Measurements from ENCODE around the gene RTL1.

The RTL1 gene

DNA sequence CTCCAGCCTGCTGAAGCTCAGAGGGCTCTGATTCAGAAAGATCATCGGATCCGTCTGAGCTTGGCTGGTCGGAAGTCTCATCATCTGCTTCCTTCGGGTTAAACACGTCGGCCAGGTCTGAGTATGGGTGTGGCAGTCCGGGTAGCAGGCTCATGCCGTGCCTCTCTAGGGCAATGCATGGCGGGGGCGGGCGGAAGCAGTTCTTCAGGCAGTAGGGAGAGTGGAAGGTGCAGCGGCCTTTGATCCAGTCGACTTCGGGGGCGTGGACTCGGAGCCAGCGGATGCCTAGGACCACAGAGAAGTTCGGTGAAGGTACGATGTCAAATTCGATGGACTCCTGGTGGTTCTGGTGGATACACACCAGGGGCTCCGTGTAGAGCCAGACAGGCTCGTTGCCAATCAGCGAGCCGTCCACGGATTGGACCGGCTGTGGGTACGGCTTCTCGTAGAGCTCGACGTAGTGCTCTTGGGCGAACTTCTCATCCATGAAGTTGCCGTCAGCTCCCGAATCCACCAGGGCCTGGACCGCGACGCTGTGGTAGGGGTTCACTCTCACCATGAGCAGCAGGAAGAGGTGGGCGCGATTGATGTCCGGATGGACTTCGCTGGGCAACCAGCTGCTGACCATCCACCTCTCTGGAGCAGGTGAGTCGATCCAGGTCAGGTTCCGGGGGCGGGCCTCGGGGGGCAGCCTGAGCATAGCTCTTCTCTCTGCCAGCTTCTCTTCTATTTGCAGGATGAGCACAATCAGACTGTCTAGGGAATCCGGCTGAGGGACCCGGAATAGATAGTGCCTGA is 20.3 kb downstream of the RTL1 start:
- Histone ChIP-seq H3K27me3 (ENCODE audit: insufficient read depth, low read length) (no peaks in the 10 kb centered on the region), H3K36me3 (ENCODE audit: insufficient read depth, low read length) (no peaks in the 10 kb centered on the region), H3K4me3 (ENCODE audit: low read length) (no peak overlapping the region), H3K4me1 (ENCODE audit: insufficient read depth, low read length) (peaks cover 9% of the 10 kb centered on the region), H3K9me3 (ENCODE audit: low read length) (peaks cover 16% of the 10 kb centered on the region), H2AFZ (ENCODE audit: low read depth, low read length) (no peak overlapping the region)

DNA sequence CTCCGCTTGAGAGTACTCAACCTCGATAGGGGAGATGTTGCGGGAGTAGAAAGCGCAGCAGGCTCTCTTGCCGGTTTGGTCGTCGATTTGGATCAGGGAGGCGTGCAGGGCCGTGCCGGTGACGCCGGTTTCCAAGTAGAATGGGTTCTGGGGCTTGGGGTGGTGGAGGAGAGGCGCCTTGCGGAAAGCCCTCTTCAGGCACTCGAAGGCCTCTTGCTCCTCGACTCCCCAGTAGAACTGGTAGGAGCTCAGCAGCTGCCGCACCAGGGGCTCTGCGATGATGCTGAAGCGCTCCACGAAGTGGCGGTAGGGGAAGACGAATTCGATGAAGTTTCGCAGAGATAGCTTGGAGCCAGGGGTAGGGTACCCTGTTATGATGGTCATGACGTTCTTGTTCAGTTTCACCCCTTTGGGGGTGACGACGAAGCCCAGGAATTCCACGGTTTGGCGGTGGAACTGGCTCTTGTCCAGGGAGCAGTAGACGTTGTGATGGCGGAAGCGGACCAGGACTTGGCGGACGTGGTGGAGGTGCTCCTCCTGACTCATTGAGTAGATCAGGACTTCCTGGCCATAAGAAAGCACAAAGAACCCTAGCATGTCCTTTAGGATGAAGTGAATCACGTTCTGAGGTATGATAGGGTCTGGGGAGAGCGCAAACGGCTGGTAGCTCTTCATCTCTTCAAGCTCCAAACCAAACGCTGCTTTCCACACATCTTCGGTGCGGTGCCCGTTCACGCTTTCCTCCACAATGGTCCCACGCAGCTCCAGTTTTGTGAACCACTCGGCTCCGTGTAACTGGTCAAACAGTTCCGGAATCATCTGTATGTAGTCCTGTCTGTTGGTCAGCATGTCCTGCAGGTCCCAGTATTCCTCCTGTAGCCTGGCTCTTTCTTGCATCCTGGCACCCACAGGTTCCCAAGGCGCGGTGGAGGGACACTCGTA is 21.2 kb downstream of the RTL1 start:
- Histone ChIP-seq H3K4me1 (ENCODE audit: insufficient read depth, low read length) (peaks cover under 1% of the 10 kb centered on the region), H3K9me3 (ENCODE audit: low read length) (peaks cover 16% of the 10 kb centered on the region), H3K27me3 (ENCODE audit: insufficient read depth, low read length) (no peaks in the 10 kb centered on the region), H3K4me3 (ENCODE audit: low read length) (no peak overlapping the region), H2AFZ (ENCODE audit: low read depth, low read length) (no peak overlapping the region), H3K36me3 (ENCODE audit: insufficient read depth, low read length) (no peaks in the 10 kb centered on the region)

GRCh38 chr14:100881211-100882025 is 22.1 kb downstream of the RTL1 start:
- Histone ChIP-seq H3K4me3 (ENCODE audit: low read length) (no peak overlapping the region), H3K27me3 (ENCODE audit: insufficient read depth, low read length) (no peaks in the 10 kb centered on the region), H2AFZ (ENCODE audit: low read depth, low read length) (no peak overlapping the region), H3K4me1 (ENCODE audit: insufficient read depth, low read length) (no peaks in the 10 kb centered on the region), H3K9me3 (ENCODE audit: low read length) (peaks cover 16% of the 10 kb centered on the region), H3K36me3 (ENCODE audit: insufficient read depth, low read length) (no peaks in the 10 kb centered on the region)

- Histone ChIP-seq H3K4me3 (ENCODE audit: low read length) (no peak overlapping the region), H3K9me3 (ENCODE audit: low read length) (peaks cover 16% of the 10 kb centered on the region), H3K36me3 (ENCODE audit: insufficient read depth, low read length) (no peaks in the 10 kb centered on the region), H3K4me1 (ENCODE audit: insufficient read depth, low read length) (no peaks in the 10 kb centered on the region), H3K27me3 (ENCODE audit: insufficient read depth, low read length) (no peaks in the 10 kb centered on the region), H2AFZ (ENCODE audit: low read depth, low read length) (no peak overlapping the region)
These were observed 23.0 kb downstream of the RTL1 start for GRCh38 chr14:100880271-100881101.

DNA sequence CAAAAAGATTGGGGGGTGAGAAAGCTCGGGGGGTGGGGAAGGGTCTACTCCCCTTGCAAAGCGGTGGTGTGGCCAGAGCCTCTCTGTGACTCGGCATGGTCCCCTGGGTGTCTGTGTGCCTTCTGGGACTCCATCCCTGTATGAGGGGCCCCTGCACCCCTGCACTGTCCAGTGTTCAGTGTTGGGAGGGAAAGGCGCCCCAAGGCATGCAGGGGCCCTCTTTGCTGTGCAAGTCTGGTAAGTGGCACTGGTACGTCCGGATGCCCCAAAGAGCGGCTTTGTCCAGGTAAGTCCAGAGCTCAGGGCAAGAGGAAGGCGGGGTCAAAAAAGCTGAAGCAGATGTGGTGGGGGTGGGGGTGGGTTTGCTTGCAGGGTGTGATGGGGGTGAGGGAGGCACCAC is 23.7 kb downstream of the RTL1 start:
- no peaks in the 10 kb centered on the region for H3K4me1 ChIP-seq (ENCODE audit: insufficient read depth, low read length)
- no peak overlapping the region for H2AFZ ChIP-seq (ENCODE audit: low read depth, low read length)
- H3K4me3 ChIP-seq (ENCODE audit: low read length): no peak overlapping the region
- no peaks in the 10 kb centered on the region for H3K27me3 ChIP-seq (ENCODE audit: insufficient read depth, low read length)
- H3K9me3 ChIP-seq (ENCODE audit: low read length): peaks cover 16% of the 10 kb centered on the region
- H3K36me3 ChIP-seq (ENCODE audit: insufficient read depth, low read length): no peaks in the 10 kb centered on the region

GRCh38 chr14:100879194-100879593 is 24.3 kb downstream of the RTL1 start:
- Histone ChIP-seq H2AFZ (ENCODE audit: low read depth, low read length) (no peak overlapping the region), H3K27me3 (ENCODE audit: insufficient read depth, low read length) (no peaks in the 10 kb centered on the region), H3K4me3 (ENCODE audit: low read length) (no peak overlapping the region), H3K9me3 (ENCODE audit: low read length) (peaks cover 13% of the 10 kb centered on the region), H3K36me3 (ENCODE audit: insufficient read depth, low read length) (no peaks in the 10 kb centered on the region), H3K4me1 (ENCODE audit: insufficient read depth, low read length) (no peaks in the 10 kb centered on the region)

GRCh38 chr14:100878271-100879146 is 25.0 kb downstream of the RTL1 start:
- H3K4me3 ChIP-seq (ENCODE audit: low read length): no peak overlapping the region
- no peaks in the 10 kb centered on the region for H3K27me3 ChIP-seq (ENCODE audit: insufficient read depth, low read length)
- no peak overlapping the region for H2AFZ ChIP-seq (ENCODE audit: low read depth, low read length)
- H3K9me3 ChIP-seq (ENCODE audit: low read length): peaks cover 12% of the 10 kb centered on the region
- H3K4me1 ChIP-seq (ENCODE audit: insufficient read depth, low read length): no peaks in the 10 kb centered on the region
- no peaks in the 10 kb centered on the region for H3K36me3 ChIP-seq (ENCODE audit: insufficient read depth, low read length)

DNA sequence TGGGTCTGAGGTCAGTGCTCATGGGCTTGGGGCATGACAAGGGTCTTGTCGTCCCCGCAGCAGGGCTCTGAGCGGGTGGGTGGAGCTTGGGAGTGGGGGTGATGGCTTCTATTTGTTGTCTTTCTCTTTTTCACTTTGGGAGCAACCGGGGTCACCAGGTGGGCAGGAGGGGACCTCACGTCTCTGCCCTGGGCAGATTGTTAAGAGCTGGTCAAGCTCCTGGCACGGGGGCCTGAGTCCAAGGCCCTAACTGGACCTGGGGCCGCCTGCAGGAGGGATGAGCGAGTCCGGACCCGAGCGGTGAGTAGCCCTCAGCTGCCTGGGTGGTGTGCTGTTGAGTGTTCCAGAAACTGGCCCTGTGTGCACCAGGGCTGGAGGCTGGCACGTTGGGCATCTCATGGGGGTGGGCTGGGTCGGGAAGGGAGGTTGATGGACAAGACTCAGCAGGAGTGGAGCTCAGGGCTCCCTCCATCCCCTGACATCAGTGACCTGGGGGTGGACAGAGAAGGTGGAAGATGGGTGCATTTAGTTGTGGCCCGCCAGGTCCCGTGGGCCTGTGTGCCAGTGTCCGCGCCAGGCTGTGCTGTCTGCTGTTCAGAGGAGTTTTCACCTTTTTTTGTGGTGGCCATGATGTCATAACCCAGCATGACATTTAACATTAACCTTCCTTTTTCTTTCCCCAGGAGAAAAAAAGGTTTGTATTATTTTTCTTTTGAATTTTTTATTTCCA is 27.5 kb downstream of the RTL1 start:
- H3K36me3 ChIP-seq (ENCODE audit: insufficient read depth, low read length): no peaks in the 10 kb centered on the region
- H3K4me1 ChIP-seq (ENCODE audit: insufficient read depth, low read length): no peaks in the 10 kb centered on the region
- no peaks in the 10 kb centered on the region for H3K27me3 ChIP-seq (ENCODE audit: insufficient read depth, low read length)
- H2AFZ ChIP-seq (ENCODE audit: low read depth, low read length): no peak overlapping the region
- H3K9me3 ChIP-seq (ENCODE audit: low read length): no peaks in the 10 kb centered on the region
- no peak overlapping the region for H3K4me3 ChIP-seq (ENCODE audit: low read length)

DNA sequence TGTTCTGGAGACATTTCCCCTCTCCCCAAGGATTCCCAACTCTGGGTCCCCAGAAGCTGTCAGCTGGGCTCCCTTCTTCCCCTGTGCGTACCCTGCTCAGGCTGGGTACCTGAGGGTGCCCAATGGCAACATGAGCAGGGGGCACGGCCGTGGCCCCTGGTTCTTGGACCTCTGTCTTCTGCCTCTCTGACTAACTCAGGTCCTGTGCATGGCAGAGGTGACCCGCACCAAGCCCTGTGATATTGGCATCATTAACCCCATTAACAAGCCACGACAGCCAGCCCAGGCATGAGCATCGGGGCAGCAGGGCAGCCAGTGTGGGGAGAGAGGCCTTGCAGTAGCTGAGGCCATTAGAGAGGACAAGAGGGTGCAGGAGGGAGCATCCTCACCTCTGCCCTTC is 28.4 kb downstream of the RTL1 start:
- no peak overlapping the region for H2AFZ ChIP-seq (ENCODE audit: low read depth, low read length)
- H3K9me3 ChIP-seq (ENCODE audit: low read length): no peaks in the 10 kb centered on the region
- no peaks in the 10 kb centered on the region for H3K4me1 ChIP-seq (ENCODE audit: insufficient read depth, low read length)
- no peak overlapping the region for H3K4me3 ChIP-seq (ENCODE audit: low read length)
- H3K27me3 ChIP-seq (ENCODE audit: insufficient read depth, low read length): no peaks in the 10 kb centered on the region
- H3K36me3 ChIP-seq (ENCODE audit: insufficient read depth, low read length): no peaks in the 10 kb centered on the region

GRCh38 chr14:100874411-100875091 is 29.0 kb downstream of the RTL1 start:
- Histone ChIP-seq H3K4me3 (ENCODE audit: low read length) (no peak overlapping the region), H2AFZ (ENCODE audit: low read depth, low read length) (no peak overlapping the region), H3K36me3 (ENCODE audit: insufficient read depth, low read length) (no peaks in the 10 kb centered on the region), H3K4me1 (ENCODE audit: insufficient read depth, low read length) (no peaks in the 10 kb centered on the region), H3K27me3 (ENCODE audit: insufficient read depth, low read length) (no peaks in the 10 kb centered on the region), H3K9me3 (ENCODE audit: low read length) (no peaks in the 10 kb centered on the region)

DNA sequence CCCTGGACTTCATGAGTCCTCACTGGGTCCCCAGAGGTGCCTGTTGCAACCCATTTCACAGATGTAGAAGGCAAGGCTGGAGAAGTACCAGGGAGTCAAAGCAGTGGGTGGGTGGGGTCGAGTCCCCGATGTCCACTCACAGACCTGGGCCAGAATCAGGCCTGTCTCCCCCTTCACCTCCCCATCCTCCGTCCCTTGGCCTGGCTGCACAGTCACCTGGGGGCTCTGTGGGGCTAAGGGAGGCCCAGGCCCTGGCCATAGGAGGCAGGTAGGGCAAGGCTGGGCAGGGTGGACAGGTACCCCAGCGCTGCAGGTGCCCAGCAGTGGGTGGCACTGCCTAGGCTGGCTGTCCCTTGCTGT is 29.5 kb downstream of the RTL1 start:
- Histone ChIP-seq H3K4me1 (ENCODE audit: insufficient read depth, low read length) (no peaks in the 10 kb centered on the region), H3K4me3 (ENCODE audit: low read length) (no peak overlapping the region), H3K27me3 (ENCODE audit: insufficient read depth, low read length) (no peaks in the 10 kb centered on the region), H3K9me3 (ENCODE audit: low read length) (no peaks in the 10 kb centered on the region), H2AFZ (ENCODE audit: low read depth, low read length) (no peak overlapping the region), H3K36me3 (ENCODE audit: insufficient read depth, low read length) (no peaks in the 10 kb centered on the region)

Data from neuron (in vitro differentiated cells).